GM23338 (cell line): ENCODE results near the gene CES4A. TPM values are rescaled to one million over a fixed set of nuclear protein-coding genes. Genes with fewer than 3 reads are reported as not detected.

Experiments
- ATAC-seq: fragments of 200-7000 bp; cut with Tn5 transposase; 3 replicates; pipeline ENCODE4 v1.9.1; 2020
- DNase-seq: peaks from one replicate; pipeline ENCODE4 v3.0.0-alpha.2; 2015; ENCODE audit warnings: low spot score
- H2AFZ ChIP-seq: fragments of 200-600 bp; sonication (generic); 2 replicates; pipeline ENCODE4 v1.8.0; 2016; ENCODE audit warnings: antibody characterized with exemption, mild to moderate bottlenecking, moderate library complexity
- H3F3A ChIP-seq: fragments of 200-600 bp; sonication (generic); replicated peaks from 2 replicates; pipeline ENCODE4 v1.8.0; 2017; ENCODE audit warnings: antibody characterized with exemption, mixed run types, low read depth
- H3K27ac ChIP-seq: fragments of 200-600 bp; sonication (generic); 2 replicates; pipeline ENCODE4 v1.6.1; 2016; ENCODE audit warnings: low read depth
- H3K27me3 ChIP-seq: fragments of 200-600 bp; sonication (generic); 2 replicates; pipeline ENCODE4 v1.8.0; 2016; ENCODE audit warnings: mild to moderate bottlenecking, mixed run types, moderate library complexity; ENCODE audit not compliant: insufficient read depth
- H3K36me3 ChIP-seq: fragments of 200-600 bp; sonication (generic); 2 replicates; pipeline ENCODE4 v1.8.0; 2016; ENCODE audit warnings: mild to moderate bottlenecking; ENCODE audit not compliant: insufficient read depth
- H3K4me1 ChIP-seq: fragments of 200-600 bp; sonication (generic); 2 replicates; pipeline ENCODE4 v1.8.0; 2016; ENCODE audit warnings: mild to moderate bottlenecking, moderate library complexity; ENCODE audit not compliant: insufficient read depth
- H3K4me2 ChIP-seq: fragments of 200-600 bp; sonication (generic); 2 replicates; pipeline ENCODE4 v1.7.1; 2017; ENCODE audit warnings: mixed run types
- H3K4me3 ChIP-seq: fragments of 200-600 bp; sonication (generic); 2 replicates; pipeline ENCODE4 v1.6.1; 2016; ENCODE audit warnings: mixed run types
- H3K79me2 ChIP-seq: fragments of 200-600 bp; sonication (generic); replicated peaks from 2 replicates; pipeline ENCODE4 v1.8.0; 2017; ENCODE audit warnings: mild to moderate bottlenecking; ENCODE audit not compliant: insufficient read depth
- H3K9me2 ChIP-seq: fragments of 200-600 bp; sonication (generic); 2 replicates; pipeline ENCODE4 v1.8.0; 2017; ENCODE audit not compliant: insufficient read depth
- H4K20me1 ChIP-seq: fragments of 200-600 bp; sonication (generic); replicated peaks from 2 replicates; pipeline ENCODE4 v1.8.0; 2017; ENCODE audit warnings: mild to moderate bottlenecking; ENCODE audit not compliant: insufficient read depth
- H3K27ac Mint-ChIP-seq: 2 replicates; pipeline ENCODE4 v1.8.0; 2020; ENCODE audit warnings: inconsistent platforms, mild to moderate bottlenecking, moderate library complexity, mixed read lengths
- H3K27me3 Mint-ChIP-seq: 3 replicates; pipeline ENCODE4 v1.8.0; 2022; ENCODE audit warnings: low read depth, mild to moderate bottlenecking, moderate library complexity, mixed read lengths, inconsistent platforms; ENCODE audit not compliant: insufficient read depth, poor library complexity
- H3K36me3 Mint-ChIP-seq: 3 replicates; pipeline ENCODE4 v1.8.0; 2021; ENCODE audit warnings: low read depth, mild to moderate bottlenecking, inconsistent platforms, moderate library complexity, mixed read lengths
- H3K4me1 Mint-ChIP-seq: 3 replicates; pipeline ENCODE4 v1.8.0; 2020; ENCODE audit warnings: mild to moderate bottlenecking, inconsistent platforms, mixed read lengths
- H3K4me3 Mint-ChIP-seq: 3 replicates; pipeline ENCODE4 v1.8.0; 2021; ENCODE audit warnings: moderate library complexity, mild to moderate bottlenecking, inconsistent platforms, mixed read lengths
- H3K9me3 Mint-ChIP-seq: 3 replicates; pipeline ENCODE4 v1.8.0; 2020; ENCODE audit warnings: moderate library complexity, mild to moderate bottlenecking, inconsistent platforms, mixed read lengths
- EZH2 ChIP-seq: fragments of 200-600 bp; sonication (generic); IDR thresholded peaks from one replicate; pipeline ENCODE4 v1.8.0; 2017; ENCODE audit warnings: antibody characterized with exemption, mild to moderate bottlenecking, low read depth; ENCODE audit not compliant: unreplicated experiment
- JUNB ChIP-seq: IDR thresholded peaks from one replicate; pipeline ENCODE4 v1.6.1; 2016; ENCODE audit warnings: antibody characterized with exemption; ENCODE audit not compliant: unreplicated experiment
- polyA plus RNA-seq: library from polyadenylated mRNA; unstranded; fragments of >200 nt; fragmentation: Nextera tagmentation; extraction: Ambion mirVana; gene quantifications from 2 replicates; pipeline ENCODE4 v1.2.1, GENCODE V29; 2016
- total RNA-seq: library from RNA; depleted of rRNA; stranded (reverse); fragments of >200 nt; shearing (Covaris generic); gene quantifications from 2 replicates; pipeline ENCODE4 v1.2.3, GENCODE V29; 2014
- TF ChIP-seq, protein P1 (sequence below): IDR thresholded peaks from one replicate; pipeline ENCODE4 v1.6.1; 2018; ENCODE audit warnings: antibody characterized with exemption; ENCODE audit not compliant: unreplicated experiment
- TF ChIP-seq, protein P2 (sequence below): fragments of 250-450 bp; sonication (Bioruptor Pico); IDR thresholded peaks from 2 replicates; pipeline ENCODE4 v1.5.0; 2020; ENCODE audit warnings: mild to moderate bottlenecking, moderate library complexity
- TF ChIP-seq, protein P3 (sequence below), 2 experiments: fragments of 200-600 bp in 1 of 2; sonication (generic) in 1 of 2; conservative IDR thresholded peaks; 2 replicates each; pipeline versions ENCODE4 v1.5.1 to v1.6.1; 2016 to 2017; ENCODE audit warnings: antibody characterized with exemption in 2 of 2, low read depth in 2 of 2, mild to moderate bottlenecking in 2 of 2, moderate library complexity in 1 of 2

The CES4A gene
- total and polyA plus RNA-seq, 2 experiments from 2014 or later: 0.10 to 0.42 TPM

DNA sequence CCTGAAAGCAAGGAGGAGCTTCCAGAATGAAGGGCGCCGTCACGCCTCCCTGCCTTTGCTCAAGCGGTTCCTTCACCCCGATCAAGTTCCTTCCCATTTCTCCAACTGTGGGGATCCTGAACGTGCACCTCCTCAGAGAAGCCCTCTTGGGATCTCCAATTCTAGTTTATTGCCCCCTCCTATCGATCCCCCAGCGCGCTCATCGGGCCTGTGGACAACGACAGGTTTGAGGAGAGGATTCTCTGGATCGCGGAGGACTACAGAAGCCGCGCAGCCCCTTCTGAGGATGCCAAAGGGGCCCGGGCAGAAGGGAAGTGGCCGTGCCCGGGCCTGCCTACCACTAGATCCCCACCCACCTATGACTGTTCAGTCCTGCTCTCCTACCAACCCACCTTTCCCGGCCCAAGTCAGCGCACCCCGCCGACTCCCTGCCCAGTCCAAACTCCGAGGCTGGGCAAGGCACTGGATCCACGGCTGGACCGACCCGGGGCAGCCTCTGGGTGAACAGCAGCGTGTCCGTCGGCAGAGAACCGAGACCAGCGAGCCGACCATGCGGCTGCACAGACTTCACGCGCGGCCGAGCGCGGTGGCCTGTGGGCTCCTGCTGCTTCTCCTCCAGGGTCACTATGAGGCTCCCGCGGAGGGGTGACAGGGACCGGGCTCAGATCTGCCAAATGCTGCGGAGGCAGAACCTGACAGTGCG, 40.1 kb upstream of the CES4A start (continued):
- TF ChIP-seq, protein P1, sequence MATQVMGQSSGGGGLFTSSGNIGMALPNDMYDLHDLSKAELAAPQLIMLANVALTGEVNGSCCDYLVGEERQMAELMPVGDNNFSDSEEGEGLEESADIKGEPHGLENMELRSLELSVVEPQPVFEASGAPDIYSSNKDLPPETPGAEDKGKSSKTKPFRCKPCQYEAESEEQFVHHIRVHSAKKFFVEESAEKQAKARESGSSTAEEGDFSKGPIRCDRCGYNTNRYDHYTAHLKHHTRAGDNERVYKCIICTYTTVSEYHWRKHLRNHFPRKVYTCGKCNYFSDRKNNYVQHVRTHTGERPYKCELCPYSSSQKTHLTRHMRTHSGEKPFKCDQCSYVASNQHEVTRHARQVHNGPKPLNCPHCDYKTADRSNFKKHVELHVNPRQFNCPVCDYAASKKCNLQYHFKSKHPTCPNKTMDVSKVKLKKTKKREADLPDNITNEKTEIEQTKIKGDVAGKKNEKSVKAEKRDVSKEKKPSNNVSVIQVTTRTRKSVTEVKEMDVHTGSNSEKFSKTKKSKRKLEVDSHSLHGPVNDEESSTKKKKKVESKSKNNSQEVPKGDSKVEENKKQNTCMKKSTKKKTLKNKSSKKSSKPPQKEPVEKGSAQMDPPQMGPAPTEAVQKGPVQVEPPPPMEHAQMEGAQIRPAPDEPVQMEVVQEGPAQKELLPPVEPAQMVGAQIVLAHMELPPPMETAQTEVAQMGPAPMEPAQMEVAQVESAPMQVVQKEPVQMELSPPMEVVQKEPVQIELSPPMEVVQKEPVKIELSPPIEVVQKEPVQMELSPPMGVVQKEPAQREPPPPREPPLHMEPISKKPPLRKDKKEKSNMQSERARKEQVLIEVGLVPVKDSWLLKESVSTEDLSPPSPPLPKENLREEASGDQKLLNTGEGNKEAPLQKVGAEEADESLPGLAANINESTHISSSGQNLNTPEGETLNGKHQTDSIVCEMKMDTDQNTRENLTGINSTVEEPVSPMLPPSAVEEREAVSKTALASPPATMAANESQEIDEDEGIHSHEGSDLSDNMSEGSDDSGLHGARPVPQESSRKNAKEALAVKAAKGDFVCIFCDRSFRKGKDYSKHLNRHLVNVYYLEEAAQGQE: no peak
- TF ChIP-seq, protein P2, sequence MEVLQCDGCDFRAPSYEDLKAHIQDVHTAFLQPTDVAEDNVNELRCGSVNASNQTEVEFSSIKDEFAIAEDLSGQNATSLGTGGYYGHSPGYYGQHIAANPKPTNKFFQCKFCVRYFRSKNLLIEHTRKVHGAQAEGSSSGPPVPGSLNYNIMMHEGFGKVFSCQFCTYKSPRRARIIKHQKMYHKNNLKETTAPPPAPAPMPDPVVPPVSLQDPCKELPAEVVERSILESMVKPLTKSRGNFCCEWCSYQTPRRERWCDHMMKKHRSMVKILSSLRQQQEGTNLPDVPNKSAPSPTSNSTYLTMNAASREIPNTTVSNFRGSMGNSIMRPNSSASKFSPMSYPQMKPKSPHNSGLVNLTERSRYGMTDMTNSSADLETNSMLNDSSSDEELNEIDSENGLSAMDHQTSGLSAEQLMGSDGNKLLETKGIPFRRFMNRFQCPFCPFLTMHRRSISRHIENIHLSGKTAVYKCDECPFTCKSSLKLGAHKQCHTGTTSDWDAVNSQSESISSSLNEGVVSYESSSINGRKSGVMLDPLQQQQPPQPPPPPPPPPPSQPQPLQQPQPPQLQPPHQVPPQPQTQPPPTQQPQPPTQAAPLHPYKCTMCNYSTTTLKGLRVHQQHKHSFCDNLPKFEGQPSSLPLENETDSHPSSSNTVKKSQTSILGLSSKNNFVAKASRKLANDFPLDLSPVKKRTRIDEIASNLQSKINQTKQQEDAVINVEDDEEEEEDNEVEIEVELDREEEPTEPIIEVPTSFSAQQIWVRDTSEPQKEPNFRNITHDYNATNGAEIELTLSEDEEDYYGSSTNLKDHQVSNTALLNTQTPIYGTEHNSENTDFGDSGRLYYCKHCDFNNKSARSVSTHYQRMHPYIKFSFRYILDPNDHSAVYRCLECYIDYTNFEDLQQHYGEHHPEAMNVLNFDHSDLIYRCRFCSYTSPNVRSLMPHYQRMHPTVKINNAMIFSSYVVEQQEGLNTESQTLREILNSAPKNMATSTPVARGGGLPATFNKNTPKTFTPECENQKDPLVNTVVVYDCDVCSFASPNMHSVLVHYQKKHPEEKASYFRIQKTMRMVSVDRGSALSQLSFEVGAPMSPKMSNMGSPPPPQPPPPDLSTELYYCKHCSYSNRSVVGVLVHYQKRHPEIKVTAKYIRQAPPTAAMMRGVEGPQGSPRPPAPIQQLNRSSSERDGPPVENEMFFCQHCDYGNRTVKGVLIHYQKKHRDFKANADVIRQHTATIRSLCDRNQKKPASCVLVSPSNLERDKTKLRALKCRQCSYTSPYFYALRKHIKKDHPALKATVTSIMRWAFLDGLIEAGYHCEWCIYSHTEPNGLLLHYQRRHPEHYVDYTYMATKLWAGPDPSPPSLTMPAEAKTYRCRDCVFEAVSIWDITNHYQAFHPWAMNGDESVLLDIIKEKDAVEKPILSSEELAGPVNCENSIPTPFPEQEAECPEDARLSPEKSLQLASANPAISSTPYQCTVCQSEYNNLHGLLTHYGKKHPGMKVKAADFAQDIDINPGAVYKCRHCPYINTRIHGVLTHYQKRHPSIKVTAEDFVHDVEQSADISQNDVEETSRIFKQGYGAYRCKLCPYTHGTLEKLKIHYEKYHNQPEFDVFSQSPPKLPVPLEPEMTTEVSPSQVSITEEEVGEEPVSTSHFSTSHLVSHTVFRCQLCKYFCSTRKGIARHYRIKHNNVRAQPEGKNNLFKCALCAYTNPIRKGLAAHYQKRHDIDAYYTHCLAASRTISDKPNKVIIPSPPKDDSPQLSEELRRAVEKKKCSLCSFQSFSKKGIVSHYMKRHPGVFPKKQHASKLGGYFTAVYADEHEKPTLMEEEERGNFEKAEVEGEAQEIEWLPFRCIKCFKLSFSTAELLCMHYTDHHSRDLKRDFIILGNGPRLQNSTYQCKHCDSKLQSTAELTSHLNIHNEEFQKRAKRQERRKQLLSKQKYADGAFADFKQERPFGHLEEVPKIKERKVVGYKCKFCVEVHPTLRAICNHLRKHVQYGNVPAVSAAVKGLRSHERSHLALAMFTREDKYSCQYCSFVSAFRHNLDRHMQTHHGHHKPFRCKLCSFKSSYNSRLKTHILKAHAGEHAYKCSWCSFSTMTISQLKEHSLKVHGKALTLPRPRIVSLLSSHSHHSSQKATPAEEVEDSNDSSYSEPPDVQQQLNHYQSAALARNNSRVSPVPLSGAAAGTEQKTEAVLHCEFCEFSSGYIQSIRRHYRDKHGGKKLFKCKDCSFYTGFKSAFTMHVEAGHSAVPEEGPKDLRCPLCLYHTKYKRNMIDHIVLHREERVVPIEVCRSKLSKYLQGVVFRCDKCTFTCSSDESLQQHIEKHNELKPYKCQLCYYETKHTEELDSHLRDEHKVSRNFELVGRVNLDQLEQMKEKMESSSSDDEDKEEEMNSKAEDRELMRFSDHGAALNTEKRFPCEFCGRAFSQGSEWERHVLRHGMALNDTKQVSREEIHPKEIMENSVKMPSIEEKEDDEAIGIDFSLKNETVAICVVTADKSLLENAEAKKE (CRISPR knock-in tag): no peak
- no peak for TF ChIP-seq JUNB

DNA sequence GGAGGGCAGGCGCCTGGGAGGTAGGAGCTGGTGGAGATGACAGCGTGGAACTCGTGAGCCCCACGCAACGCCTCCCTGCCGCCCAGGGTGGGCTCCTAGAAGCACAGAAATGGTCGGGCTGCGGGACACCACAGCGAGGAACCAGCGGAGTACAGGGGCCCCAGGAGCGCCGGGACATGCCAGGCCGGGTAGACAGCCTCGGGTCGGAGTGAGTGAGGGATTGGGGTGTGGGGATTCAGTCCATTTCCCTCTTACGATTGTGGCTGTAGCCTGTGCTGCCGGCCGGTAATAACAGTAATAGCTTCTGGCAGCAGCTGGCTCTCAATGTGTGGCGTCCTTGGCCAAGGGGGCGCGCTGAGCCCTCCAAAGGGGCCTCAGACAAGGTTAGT, 39.6 kb upstream of the CES4A start:
- 0 out of 3 replicates have a peak, but pooled peaks cover 4% of the 10 kb centered on the region for H3K36me3 Mint-ChIP-seq
- peaks cover 10% of the 10 kb centered on the region; the same call in 2 of the 3 replicates for H3K9me3 Mint-ChIP-seq
- peak overlapping the region; percentile 98; the same call in 1 of the 2 replicates for H2AFZ ChIP-seq
- H3K27ac ChIP-seq: no peak overlapping the region
- TF ChIP-seq, protein P3, sequence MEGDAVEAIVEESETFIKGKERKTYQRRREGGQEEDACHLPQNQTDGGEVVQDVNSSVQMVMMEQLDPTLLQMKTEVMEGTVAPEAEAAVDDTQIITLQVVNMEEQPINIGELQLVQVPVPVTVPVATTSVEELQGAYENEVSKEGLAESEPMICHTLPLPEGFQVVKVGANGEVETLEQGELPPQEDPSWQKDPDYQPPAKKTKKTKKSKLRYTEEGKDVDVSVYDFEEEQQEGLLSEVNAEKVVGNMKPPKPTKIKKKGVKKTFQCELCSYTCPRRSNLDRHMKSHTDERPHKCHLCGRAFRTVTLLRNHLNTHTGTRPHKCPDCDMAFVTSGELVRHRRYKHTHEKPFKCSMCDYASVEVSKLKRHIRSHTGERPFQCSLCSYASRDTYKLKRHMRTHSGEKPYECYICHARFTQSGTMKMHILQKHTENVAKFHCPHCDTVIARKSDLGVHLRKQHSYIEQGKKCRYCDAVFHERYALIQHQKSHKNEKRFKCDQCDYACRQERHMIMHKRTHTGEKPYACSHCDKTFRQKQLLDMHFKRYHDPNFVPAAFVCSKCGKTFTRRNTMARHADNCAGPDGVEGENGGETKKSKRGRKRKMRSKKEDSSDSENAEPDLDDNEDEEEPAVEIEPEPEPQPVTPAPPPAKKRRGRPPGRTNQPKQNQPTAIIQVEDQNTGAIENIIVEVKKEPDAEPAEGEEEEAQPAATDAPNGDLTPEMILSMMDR (conservative IDR thresholded peaks at IDR 0.05; ENCODE audit: low read depth in 2 of 2): no peak
- peak; percentile 36 for TF ChIP-seq EZH2
- H3K27me3 ChIP-seq: peaks cover 51% of the 10 kb centered on the region
- no peaks in the 10 kb centered on the region for H3F3A ChIP-seq
- H3K4me1 ChIP-seq: peaks cover 3% of the 10 kb centered on the region; the same call in 1 of the 2 replicates
- no peaks in the 10 kb centered on the region for H3K9me2 ChIP-seq
- ATAC-seq: peak; percentile 38
- no peaks in the 10 kb centered on the region for H3K36me3 ChIP-seq
- peak overlapping the region; percentile 87 for H3K4me2 ChIP-seq
- no peaks in the 10 kb centered on the region for H4K20me1 ChIP-seq
- peak overlapping the region; percentile 66; the same call in 2 of the 3 replicates for H3K4me3 Mint-ChIP-seq
- peaks cover under 1% of the 10 kb centered on the region; the same call in 2 of the 3 replicates for H3K4me1 Mint-ChIP-seq
- H3K4me3 ChIP-seq: peak overlapping the region; percentile 60
- no peak overlapping the region for H3K27ac Mint-ChIP-seq
- H3K27me3 Mint-ChIP-seq: peaks cover 39% of the 10 kb centered on the region
- H3K79me2 ChIP-seq: no peaks in the 10 kb centered on the region
- peak; percentile 33 for DNase-seq
